ENCODE data around the gene SH3BP4.

DNA sequence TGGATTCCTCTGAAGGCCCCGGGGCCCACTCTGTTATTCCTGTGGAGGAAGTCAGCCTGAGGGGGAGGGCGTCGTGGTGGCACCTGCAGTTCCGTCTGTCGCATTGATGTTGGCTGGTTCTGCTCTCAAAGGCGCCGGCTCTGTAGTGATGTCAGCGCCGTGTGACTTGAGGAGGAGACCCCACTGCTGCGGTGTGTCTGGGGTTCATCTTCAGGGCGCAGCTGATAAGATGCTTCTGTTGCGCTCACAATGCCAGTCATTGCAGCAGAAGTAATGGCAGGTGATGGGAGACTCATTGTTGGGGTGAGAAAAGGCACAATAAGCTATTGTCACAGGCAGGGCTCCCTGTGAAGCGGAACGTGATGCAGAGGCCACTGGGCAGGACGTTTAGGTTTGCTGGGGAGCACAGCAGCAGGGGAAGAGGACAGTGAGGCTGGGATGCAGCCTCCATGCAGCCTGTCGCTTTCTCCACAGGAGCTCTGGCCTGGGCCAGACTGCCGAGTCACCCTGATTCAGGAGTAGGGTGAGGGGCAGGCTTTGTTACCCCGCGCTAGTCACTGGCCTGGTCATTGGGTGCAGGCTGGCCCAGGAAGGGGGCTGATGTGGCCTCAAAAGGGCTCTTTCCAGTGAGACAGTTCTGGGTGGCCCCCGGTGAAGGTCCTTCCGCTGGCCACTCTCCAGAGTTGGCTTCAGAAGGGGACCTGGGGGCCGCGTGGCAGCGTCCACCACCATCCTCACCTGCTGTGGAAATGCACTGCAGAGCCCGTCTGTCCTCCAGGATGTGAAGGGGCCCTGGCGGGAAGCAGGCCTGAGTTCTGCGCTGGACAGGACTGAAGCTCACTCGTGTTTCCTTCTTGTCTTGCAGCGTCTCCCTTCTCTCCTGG, 42.9 kb downstream of the SH3BP4 start:
- TF ChIP-seq, protein P1, sequence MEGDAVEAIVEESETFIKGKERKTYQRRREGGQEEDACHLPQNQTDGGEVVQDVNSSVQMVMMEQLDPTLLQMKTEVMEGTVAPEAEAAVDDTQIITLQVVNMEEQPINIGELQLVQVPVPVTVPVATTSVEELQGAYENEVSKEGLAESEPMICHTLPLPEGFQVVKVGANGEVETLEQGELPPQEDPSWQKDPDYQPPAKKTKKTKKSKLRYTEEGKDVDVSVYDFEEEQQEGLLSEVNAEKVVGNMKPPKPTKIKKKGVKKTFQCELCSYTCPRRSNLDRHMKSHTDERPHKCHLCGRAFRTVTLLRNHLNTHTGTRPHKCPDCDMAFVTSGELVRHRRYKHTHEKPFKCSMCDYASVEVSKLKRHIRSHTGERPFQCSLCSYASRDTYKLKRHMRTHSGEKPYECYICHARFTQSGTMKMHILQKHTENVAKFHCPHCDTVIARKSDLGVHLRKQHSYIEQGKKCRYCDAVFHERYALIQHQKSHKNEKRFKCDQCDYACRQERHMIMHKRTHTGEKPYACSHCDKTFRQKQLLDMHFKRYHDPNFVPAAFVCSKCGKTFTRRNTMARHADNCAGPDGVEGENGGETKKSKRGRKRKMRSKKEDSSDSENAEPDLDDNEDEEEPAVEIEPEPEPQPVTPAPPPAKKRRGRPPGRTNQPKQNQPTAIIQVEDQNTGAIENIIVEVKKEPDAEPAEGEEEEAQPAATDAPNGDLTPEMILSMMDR (conservative IDR thresholded peaks at IDR 0.05; ENCODE audit: low read length), result no peak
- TF ChIP-seq EZH2phosphoT487 (IDR thresholded peaks at IDR 0.05; ENCODE audit: borderline replicate concordance, low read depth, low read length), result no peak
